MCF 10A (cell line): ENCODE data around the gene MED15. TPM values are rescaled to one million over a fixed set of nuclear protein-coding genes. Genes with fewer than 3 reads are reported as not detected.

Experiments
- BruUV-seq: library from RNA; stranded (reverse); fragments of 400-500 nt; replicated peaks from 2 replicates; lab custom pipeline; 2021; lab: Mats Ljungman, UMichigan
- CTCF ChIA-PET: fragments of 300-600 bp; sonication (Branson Sonifier 250); formaldehyde crosslinking; extraction: SDS; loops from one replicate; lab custom pipeline; 2021; ENCODE audit warnings: antibody characterized with exemption, inconsistent platforms; lab: Yijun Ruan, JAX
- POLR2A ChIA-PET: fragments of 300-600, 350-650 bp; sonication (Branson Sonifier 250); formaldehyde crosslinking; extraction: SDS; loops from one replicate; lab custom pipeline; 2020; ENCODE audit warnings: antibody characterized with exemption, inconsistent platforms; lab: Yijun Ruan, JAX
- DNase-seq: peaks from one replicate; pipeline ENCODE4 v3.0.0-alpha.2; 2018; ENCODE audit not compliant: unreplicated experiment
- H3K27ac Mint-ChIP-seq: one replicate; pipeline ENCODE4 v1.8.0; 2022; ENCODE audit warnings: mild to moderate bottlenecking, low read depth, mixed read lengths; ENCODE audit not compliant: unreplicated experiment
- H3K27me3 Mint-ChIP-seq: one replicate; pipeline ENCODE4 v1.8.0; 2022; ENCODE audit warnings: mixed read lengths; ENCODE audit not compliant: insufficient read depth, unreplicated experiment
- H3K36me3 Mint-ChIP-seq: one replicate; pipeline ENCODE4 v1.8.0; 2022; ENCODE audit warnings: mild to moderate bottlenecking, moderate library complexity, mixed read lengths; ENCODE audit not compliant: insufficient read depth, unreplicated experiment
- H3K4me1 Mint-ChIP-seq: one replicate; pipeline ENCODE4 v1.8.0; 2022; ENCODE audit warnings: mixed read lengths; ENCODE audit not compliant: insufficient read depth, unreplicated experiment
- H3K4me3 Mint-ChIP-seq: one replicate; pipeline ENCODE4 v1.8.0; 2022; ENCODE audit warnings: mild to moderate bottlenecking, moderate library complexity, mixed read lengths; ENCODE audit not compliant: unreplicated experiment
- H3K9me3 Mint-ChIP-seq: one replicate; pipeline ENCODE4 v1.8.0; 2022; ENCODE audit warnings: mixed read lengths; ENCODE audit not compliant: unreplicated experiment
- CTCF ChIP-seq: fragments of 200-600 bp; IDR thresholded peaks from one replicate; pipeline ENCODE4 v1.8.0; 2022; ENCODE audit warnings: antibody characterized with exemption, mild to moderate bottlenecking; ENCODE audit not compliant: unreplicated experiment
- intact Hi-C: fragments of 100-400 bp; cut with micrococcal nuclease; formaldehyde crosslinking; loops from 2 replicates; pipeline ENCODE4 v1.14.1; 2022
- total RNA-seq: library from RNA; stranded (reverse); gene quantifications from 2 replicates; pipeline ENCODE4 v1.2.3, GENCODE V29; 2022

MED15 gene
- total RNA-seq, 1 experiment from 2014 or later: 122 TPM

GRCh38 chr22:20572132-20572802, 64.9 kb downstream of the MED15 start:
- DNase-seq: no peak
- Mint-ChIP-seq H3K27ac (no peak overlapping the region), H3K9me3 (no peaks in the 10 kb centered on the region), H3K27me3 (no peaks in the 10 kb centered on the region), H3K36me3 (peaks cover 98% of the 10 kb centered on the region), H3K4me1 (peaks cover 25% of the 10 kb centered on the region), H3K4me3 (no peak overlapping the region)
- intact Hi-C loops: no loop called here
- ChIA-PET CTCF (interaction anchor here (0.7 to 3.7 kb wide), 4 partner anchors 8 to 45 kb away, joined by 3 to 15 read pairs (median 4); no protein-coding TSS in a partner anchor), POLR2A (no interaction called here)
- no TSS peak for BruUV-seq
- no peak for TF ChIP-seq CTCF

- no peaks in the 10 kb centered on the region for H3K9me3 Mint-ChIP-seq
- CTCF ChIA-PET: interaction anchor here (1.0 to 3.7 kb wide), 3 partner anchors 9 to 33 kb away, joined by 3 to 15 read pairs (median 4); no protein-coding TSS in a partner anchor
- no peak for TF ChIP-seq CTCF
- H3K36me3 Mint-ChIP-seq: peaks cover 98% of the 10 kb centered on the region
- no peak for DNase-seq
- peaks cover 14% of the 10 kb centered on the region for H3K4me1 Mint-ChIP-seq
- no peak overlapping the region for H3K4me3 Mint-ChIP-seq
- H3K27ac Mint-ChIP-seq: peak overlapping the region; percentile 51
- no TSS peak for BruUV-seq
- POLR2A ChIA-PET: interaction anchor here (1.2 kb wide), 1 partner anchor 19 kb away, joined by 4 read pairs; no protein-coding TSS in a partner anchor
- intact Hi-C loops: no loop called here
- no peaks in the 10 kb centered on the region for H3K27me3 Mint-ChIP-seq
Observed at GRCh38 chr22:20573176-20573832, 65.9 kb downstream of the MED15 start.

- no peak for DNase-seq
- H3K36me3 Mint-ChIP-seq: peaks cover 98% of the 10 kb centered on the region
- no peak overlapping the region for H3K4me3 Mint-ChIP-seq
- CTCF ChIA-PET: interaction anchor here (1.0 to 3.7 kb wide), 3 partner anchors 9 to 32 kb away, joined by 3 to 15 read pairs (median 4); no protein-coding TSS in a partner anchor
- peaks cover 7% of the 10 kb centered on the region for H3K4me1 Mint-ChIP-seq
- H3K9me3 Mint-ChIP-seq: no peaks in the 10 kb centered on the region
- H3K27me3 Mint-ChIP-seq: no peaks in the 10 kb centered on the region
- intact Hi-C loops: no loop called here
- no TSS peak for BruUV-seq
- peak overlapping the region; percentile 51 for H3K27ac Mint-ChIP-seq
- TF ChIP-seq CTCF: no peak
- POLR2A ChIA-PET: interaction anchor here (1.1 to 1.2 kb wide), 2 partner anchors 18 to 44 kb away, joined by 4 to 5 read pairs; no protein-coding TSS in a partner anchor
Observed at GRCh38 chr22:20573833-20574615, 66.6 kb downstream of the MED15 start.
